ENCODE measurements around the gene NDFIP2.

DNA sequence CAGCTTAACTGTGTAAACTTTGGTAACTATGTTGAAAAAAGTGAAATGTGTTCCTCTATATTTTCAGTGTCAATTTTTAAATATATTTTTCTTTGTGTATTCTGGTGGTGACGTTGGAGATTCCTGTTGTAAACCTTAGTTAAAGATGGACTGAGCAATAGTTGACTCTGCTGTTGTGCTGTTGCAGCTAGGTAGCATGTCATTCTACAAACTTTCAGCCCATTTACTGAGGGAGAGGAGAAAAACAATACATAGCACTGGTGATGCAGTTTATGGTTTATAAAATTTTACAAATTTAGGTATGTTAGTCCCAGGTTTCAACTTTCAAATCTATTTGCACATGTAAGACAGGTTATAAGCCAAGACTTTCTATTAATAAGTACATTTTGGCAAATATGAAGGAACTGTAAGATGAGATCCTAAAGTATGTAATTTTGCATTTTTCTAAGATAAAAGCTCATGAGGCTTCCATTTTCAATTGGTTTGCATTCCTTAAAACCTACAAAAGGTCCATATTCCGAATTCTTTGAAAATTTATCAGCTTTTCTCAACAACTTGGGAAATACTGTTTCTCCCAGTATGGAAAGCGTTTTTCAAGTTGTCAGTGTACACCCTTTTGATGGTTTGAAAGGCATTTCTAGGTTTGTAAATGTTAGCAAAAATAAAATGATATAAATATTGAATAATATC, 1.5 kb downstream of the NDFIP2 start:
- TF ChIP-seq, protein P1, sequence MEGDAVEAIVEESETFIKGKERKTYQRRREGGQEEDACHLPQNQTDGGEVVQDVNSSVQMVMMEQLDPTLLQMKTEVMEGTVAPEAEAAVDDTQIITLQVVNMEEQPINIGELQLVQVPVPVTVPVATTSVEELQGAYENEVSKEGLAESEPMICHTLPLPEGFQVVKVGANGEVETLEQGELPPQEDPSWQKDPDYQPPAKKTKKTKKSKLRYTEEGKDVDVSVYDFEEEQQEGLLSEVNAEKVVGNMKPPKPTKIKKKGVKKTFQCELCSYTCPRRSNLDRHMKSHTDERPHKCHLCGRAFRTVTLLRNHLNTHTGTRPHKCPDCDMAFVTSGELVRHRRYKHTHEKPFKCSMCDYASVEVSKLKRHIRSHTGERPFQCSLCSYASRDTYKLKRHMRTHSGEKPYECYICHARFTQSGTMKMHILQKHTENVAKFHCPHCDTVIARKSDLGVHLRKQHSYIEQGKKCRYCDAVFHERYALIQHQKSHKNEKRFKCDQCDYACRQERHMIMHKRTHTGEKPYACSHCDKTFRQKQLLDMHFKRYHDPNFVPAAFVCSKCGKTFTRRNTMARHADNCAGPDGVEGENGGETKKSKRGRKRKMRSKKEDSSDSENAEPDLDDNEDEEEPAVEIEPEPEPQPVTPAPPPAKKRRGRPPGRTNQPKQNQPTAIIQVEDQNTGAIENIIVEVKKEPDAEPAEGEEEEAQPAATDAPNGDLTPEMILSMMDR (IDR thresholded peaks at IDR 0.05), result no peak
- TF ChIP-seq, protein P2, sequence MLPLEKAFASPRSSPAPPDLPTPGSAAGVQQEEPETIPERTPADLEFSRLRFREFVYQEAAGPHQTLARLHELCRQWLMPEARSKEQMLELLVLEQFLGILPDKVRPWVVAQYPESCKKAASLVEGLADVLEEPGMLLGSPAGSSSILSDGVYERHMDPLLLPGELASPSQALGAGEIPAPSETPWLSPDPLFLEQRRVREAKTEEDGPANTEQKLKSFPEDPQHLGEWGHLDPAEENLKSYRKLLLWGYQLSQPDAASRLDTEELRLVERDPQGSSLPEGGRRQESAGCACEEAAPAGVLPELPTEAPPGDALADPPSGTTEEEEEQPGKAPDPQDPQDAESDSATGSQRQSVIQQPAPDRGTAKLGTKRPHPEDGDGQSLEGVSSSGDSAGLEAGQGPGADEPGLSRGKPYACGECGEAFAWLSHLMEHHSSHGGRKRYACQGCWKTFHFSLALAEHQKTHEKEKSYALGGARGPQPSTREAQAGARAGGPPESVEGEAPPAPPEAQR (CRISPR knock-in tag; IDR thresholded peaks at IDR 0.05), result no peak
- TF ChIP-seq ZNF317 (CRISPR knock-in tag; IDR thresholded peaks at IDR 0.05; ENCODE audit: borderline replicate concordance, low read depth) (no peak), ZNF232 (CRISPR knock-in tag; IDR thresholded peaks at IDR 0.05) (no peak)

Data from WTC11 (cell line).